ENCODE data around the gene PLEKHH3. TPM values are rescaled to one million over a fixed set of nuclear protein-coding genes. Genes with fewer than 3 reads are reported as not detected.

PLEKHH3 gene
- total RNA-seq, 5 donors from 2014 or later (not counting 1 experiment from before 2014, with no cell fraction given), result 0.13 to 2.5 (median 0.58) TPM

GRCh38 chr17:42708588-42708987 is 31.8 kb upstream of the PLEKHH3 start:
- WGBS (ENCODE audit: insufficient coverage), result 100% methylated on average over 1 of the region's 3 CpGs
- H3K27ac Mint-ChIP-seq, result no peak overlapping the region
- ATAC-seq (replicated peaks in 1 of 4), result peak in 2 of 4 experiments; percentile 14 to 25

GRCh38 chr17:42706732-42707131 is 29.9 kb upstream of the PLEKHH3 start:
- H3K36me3 ChIP-seq (ENCODE audit: control insufficient read depth in 2 of 2, extremely low read depth in 1 of 2, insufficient read depth in 1 of 2, low read length in 1 of 2), result peaks cover 14 to 91% of the 10 kb centered on the region in 2 donors
- ChIA-PET POLR2A (interaction anchor here (0.7 kb wide), 3 partner anchors 30 to 644 kb away, joined by 3 to 9 read pairs (median 3); partner anchors contain the start of gene PLEKHH3 (in 1 of the 2)), CTCF (interaction anchor here in 1 of 2 donors (0.6 kb wide), 1 partner anchor 60 kb away, joined by 9 read pairs; no protein-coding TSS in a partner anchor)
- H3K27me3 ChIP-seq (replicated peaks in 1 of 2; ENCODE audit: control insufficient read depth in 2 of 2, extremely low read depth in 1 of 2, insufficient read depth in 2 of 2, low read length in 1 of 2), result no peaks in the 10 kb centered on the region
- no peaks in the 10 kb centered on the region for H3K9me3 ChIP-seq
- no CpG with 5 or more reads among the region's 5 CpGs for WGBS (ENCODE audit: insufficient coverage)
- peaks cover 76% of the 10 kb centered on the region for H3K36me3 Mint-ChIP-seq
- H3K4me1 ChIP-seq (ENCODE audit: control insufficient read depth in 1 of 2, extremely low read depth in 1 of 2, insufficient read depth in 2 of 2, low read length in 2 of 2), result peaks cover 0 to 44% of the 10 kb centered on the region in 2 experiments
- H3K27me3 Mint-ChIP-seq, result no peaks in the 10 kb centered on the region
- H3K27ac ChIP-seq (ENCODE audit: low read length), result no peak overlapping the region
- H3K27ac Mint-ChIP-seq, result peak overlapping the region; percentile 49 to 66
- peak in 32 of 35 experiments; percentile 20 to 71 (median 46) for DNase-seq
- peaks cover 29 to 45% (median 39%) of the 10 kb centered on the region in 3 donors for H3K4me1 Mint-ChIP-seq
- peak; percentile 86 to 99 (median 95) for ATAC-seq (replicated peaks in 1 of 4)
- H3K4me3 ChIP-seq (ENCODE audit: control insufficient read depth in 1 of 2, extremely low read depth in 1 of 2, low read length in 1 of 2), result no peak overlapping the region
- no peaks in the 10 kb centered on the region for H3K9me3 Mint-ChIP-seq
- peak overlapping the region in 2 of 3 donors; percentile 49 to 56 for H3K4me3 Mint-ChIP-seq

More at GRCh38 chr17:42708588-42708987, 31.8 kb upstream of the PLEKHH3 start:
- no peak overlapping the region for H3K27ac ChIP-seq (ENCODE audit: low read length)
- no peaks in the 10 kb centered on the region for H3K9me3 Mint-ChIP-seq
- peaks cover 17 to 88% of the 10 kb centered on the region in 2 donors for H3K36me3 ChIP-seq (ENCODE audit: control insufficient read depth in 2 of 2, extremely low read depth in 1 of 2, insufficient read depth in 1 of 2, low read length in 1 of 2)
- H3K4me3 Mint-ChIP-seq, result no peak overlapping the region
- peaks cover 29 to 45% (median 39%) of the 10 kb centered on the region in 3 donors for H3K4me1 Mint-ChIP-seq
- no peaks in the 10 kb centered on the region for H3K9me3 ChIP-seq
- H3K4me3 ChIP-seq (ENCODE audit: control insufficient read depth in 1 of 2, extremely low read depth in 1 of 2, low read length in 1 of 2), result no peak overlapping the region
- H3K27me3 Mint-ChIP-seq, result no peaks in the 10 kb centered on the region
- no peak for DNase-seq
- peaks cover 0 to 44% of the 10 kb centered on the region in 2 experiments for H3K4me1 ChIP-seq (ENCODE audit: control insufficient read depth in 1 of 2, extremely low read depth in 1 of 2, insufficient read depth in 2 of 2, low read length in 2 of 2)
- ChIA-PET POLR2A (interaction anchor here in 1 of 2 donors (0.5 kb wide), 1 partner anchor 233 kb away, joined by 4 read pairs; no protein-coding TSS in a partner anchor), CTCF (interaction anchor here in 1 of 2 donors (0.6 kb wide), 1 partner anchor 59 kb away, joined by 3 read pairs; no protein-coding TSS in a partner anchor)
- H3K27me3 ChIP-seq (replicated peaks in 1 of 2; ENCODE audit: control insufficient read depth in 2 of 2, extremely low read depth in 1 of 2, insufficient read depth in 2 of 2, low read length in 1 of 2), result no peaks in the 10 kb centered on the region
- peaks cover 73% of the 10 kb centered on the region for H3K36me3 Mint-ChIP-seq

- Histone ChIP-seq H3K4me3 (ENCODE audit: control insufficient read depth in 1 of 2, extremely low read depth in 1 of 2, low read length in 1 of 2) (no peak overlapping the region), H3K27me3 (replicated peaks in 1 of 2; ENCODE audit: control insufficient read depth in 2 of 2, extremely low read depth in 1 of 2, insufficient read depth in 2 of 2, low read length in 1 of 2) (no peaks in the 10 kb centered on the region), H3K4me1 (ENCODE audit: control insufficient read depth in 1 of 2, extremely low read depth in 1 of 2, insufficient read depth in 2 of 2, low read length in 2 of 2) (peaks cover 0 to 43% of the 10 kb centered on the region in 2 experiments), H3K27ac (ENCODE audit: low read length) (no peak overlapping the region), H3K36me3 (ENCODE audit: control insufficient read depth in 2 of 2, extremely low read depth in 1 of 2, insufficient read depth in 1 of 2, low read length in 1 of 2) (peaks cover 19 to 91% of the 10 kb centered on the region in 2 donors), H3K9me3 (no peaks in the 10 kb centered on the region)
- H3K36me3 Mint-ChIP-seq, result peaks cover 74% of the 10 kb centered on the region
- ChIA-PET CTCF (interaction anchor here in 1 of 2 donors (0.7 kb wide), 2 partner anchors 272 to 689 kb away, joined by 3 to 4 read pairs; no protein-coding TSS in a partner anchor), POLR2A (no interaction called here)
- WGBS (ENCODE audit: insufficient coverage), result 100% methylated on average over 1 of the region's 8 CpGs
- H3K4me3 Mint-ChIP-seq, result no peak overlapping the region
- H3K27ac Mint-ChIP-seq, result no peak overlapping the region
- H3K27me3 Mint-ChIP-seq, result no peaks in the 10 kb centered on the region
- ATAC-seq (replicated peaks in 1 of 4) (no peak), DNase-seq (no peak)
- H3K4me1 Mint-ChIP-seq, result peaks cover 29 to 45% (median 39%) of the 10 kb centered on the region in 3 donors
- no peaks in the 10 kb centered on the region for H3K9me3 Mint-ChIP-seq
These were observed 28.2 kb upstream of the PLEKHH3 start for GRCh38 chr17:42704837-42705494.

- Histone ChIP-seq H3K27ac (ENCODE audit: low read length) (no peak overlapping the region), H3K9me3 (no peaks in the 10 kb centered on the region), H3K27me3 (replicated peaks in 1 of 2; ENCODE audit: control insufficient read depth in 2 of 2, extremely low read depth in 1 of 2, insufficient read depth in 2 of 2, low read length in 1 of 2) (no peaks in the 10 kb centered on the region), H3K36me3 (ENCODE audit: control insufficient read depth in 2 of 2, extremely low read depth in 1 of 2, insufficient read depth in 1 of 2, low read length in 1 of 2) (peaks cover 21 to 85% of the 10 kb centered on the region in 2 donors), H3K4me3 (ENCODE audit: control insufficient read depth in 1 of 2, extremely low read depth in 1 of 2, low read length in 1 of 2) (no peak overlapping the region), H3K4me1 (ENCODE audit: control insufficient read depth in 1 of 2, extremely low read depth in 1 of 2, insufficient read depth in 2 of 2, low read length in 2 of 2) (peaks cover 0 to 38% of the 10 kb centered on the region in 2 experiments)
- POLR2A ChIA-PET, result no interaction called here
- Mint-ChIP-seq H3K9me3 (no peaks in the 10 kb centered on the region), H3K27me3 (no peaks in the 10 kb centered on the region), H3K4me1 (peaks cover 29 to 45% (median 37%) of the 10 kb centered on the region in 3 donors), H3K36me3 (peaks cover 70% of the 10 kb centered on the region), H3K4me3 (no peak overlapping the region), H3K27ac (no peak overlapping the region)
- CTCF ChIA-PET, result interaction anchor here in 1 of 2 donors (0.7 kb wide), 2 partner anchors 272 to 689 kb away, joined by 3 to 4 read pairs; no protein-coding TSS in a partner anchor
- DNase-seq (no peak), ATAC-seq (replicated peaks in 1 of 4) (no peak)
- WGBS (ENCODE audit: insufficient coverage), result 75% methylated on average over 3 of the region's 5 CpGs
These were observed 27.7 kb upstream of the PLEKHH3 start for GRCh38 chr17:42704490-42704836.

GRCh38 chr17:42702446-42702845 is 25.7 kb upstream of the PLEKHH3 start:
- CTCF ChIA-PET, result no interaction called here
- H3K27me3 Mint-ChIP-seq, result no peaks in the 10 kb centered on the region

GRCh38 chr17:42700586-42701289 is 23.9 kb upstream of the PLEKHH3 start:
- Mint-ChIP-seq H3K36me3 (peaks cover 53% of the 10 kb centered on the region), H3K4me1 (peaks cover 6 to 11% (median 7%) of the 10 kb centered on the region in 3 donors), H3K4me3 (no peak overlapping the region), H3K27ac (no peak overlapping the region), H3K27me3 (no peaks in the 10 kb centered on the region), H3K9me3 (no peaks in the 10 kb centered on the region)
- ATAC-seq (replicated peaks in 1 of 4), result no peak
- DNase-seq, result no peak
- Histone ChIP-seq H3K4me1 (ENCODE audit: control insufficient read depth in 1 of 2, extremely low read depth in 1 of 2, insufficient read depth in 2 of 2, low read length in 2 of 2) (peaks cover 0 to 13% of the 10 kb centered on the region in 2 experiments), H3K4me3 (ENCODE audit: control insufficient read depth in 1 of 2, extremely low read depth in 1 of 2, low read length in 1 of 2) (no peak overlapping the region), H3K36me3 (ENCODE audit: control insufficient read depth in 2 of 2, extremely low read depth in 1 of 2, insufficient read depth in 1 of 2, low read length in 1 of 2) (peaks cover 17 to 56% of the 10 kb centered on the region in 2 donors), H3K27me3 (replicated peaks in 1 of 2; ENCODE audit: control insufficient read depth in 2 of 2, extremely low read depth in 1 of 2, insufficient read depth in 2 of 2, low read length in 1 of 2) (no peaks in the 10 kb centered on the region), H3K9me3 (no peaks in the 10 kb centered on the region), H3K27ac (ENCODE audit: low read length) (no peak overlapping the region)
- ChIA-PET POLR2A (no interaction called here), CTCF (no interaction called here)
- 93% methylated on average over 3 of the region's 10 CpGs for WGBS (ENCODE audit: insufficient coverage)

More at GRCh38 chr17:42702446-42702845, 25.7 kb upstream of the PLEKHH3 start:
- DNase-seq, result no peak
- Histone ChIP-seq H3K4me3 (ENCODE audit: control insufficient read depth in 1 of 2, extremely low read depth in 1 of 2, low read length in 1 of 2) (no peak overlapping the region), H3K36me3 (ENCODE audit: control insufficient read depth in 2 of 2, extremely low read depth in 1 of 2, insufficient read depth in 1 of 2, low read length in 1 of 2) (peaks cover 17 to 67% of the 10 kb centered on the region in 2 donors), H3K27me3 (replicated peaks in 1 of 2; ENCODE audit: control insufficient read depth in 2 of 2, extremely low read depth in 1 of 2, insufficient read depth in 2 of 2, low read length in 1 of 2) (no peaks in the 10 kb centered on the region), H3K4me1 (ENCODE audit: control insufficient read depth in 1 of 2, extremely low read depth in 1 of 2, insufficient read depth in 2 of 2, low read length in 2 of 2) (peaks cover 0 to 30% of the 10 kb centered on the region in 2 experiments), H3K9me3 (no peaks in the 10 kb centered on the region), H3K27ac (ENCODE audit: low read length) (no peak overlapping the region)
- ATAC-seq (replicated peaks in 1 of 4), result no peak
- 100% methylated on average over 11 of the region's 11 CpGs for WGBS (ENCODE audit: insufficient coverage)
- Mint-ChIP-seq H3K4me3 (no peak overlapping the region), H3K27ac (no peak overlapping the region), H3K9me3 (no peaks in the 10 kb centered on the region), H3K4me1 (peaks cover 22 to 27% (median 22%) of the 10 kb centered on the region in 3 donors), H3K36me3 (peaks cover 60% of the 10 kb centered on the region)
- POLR2A ChIA-PET, result no interaction called here

Measured in T-cell (primary cell).